ENCODE measurements around the gene PPM1B. TPM values are rescaled to one million over a fixed set of nuclear protein-coding genes. Genes with fewer than 3 reads are reported as not detected.
"Not testable (repeated sequence)": the region's sequence is repeated elsewhere in the genome, so short reads cannot be mapped to it uniquely, and the experiment has no call there.

The PPM1B gene
- polyA plus RNA-seq, 12 donors, result 25.8 to 42.4 (median 35.7) TPM; not detected in 1

DNA sequence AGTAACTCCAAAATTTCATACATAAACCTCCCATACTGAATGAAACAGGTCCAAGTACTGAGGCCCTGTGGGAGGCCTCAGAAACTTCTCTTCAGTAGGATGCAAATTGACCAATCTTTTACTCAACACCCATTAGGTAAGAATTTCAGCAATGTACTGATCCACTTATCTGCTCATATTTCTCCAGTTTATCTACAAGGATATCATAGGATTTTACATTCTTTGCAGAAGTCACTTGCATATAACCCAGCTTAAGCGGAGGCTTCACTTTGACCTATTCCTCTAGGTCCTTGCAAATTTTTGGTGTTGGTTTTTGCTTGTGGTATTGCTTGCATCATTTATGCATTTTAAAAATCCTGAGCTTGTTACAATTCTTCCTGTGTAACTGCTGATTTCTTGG is 77.8 kb downstream of the PPM1B start:
- no peak for DNase-seq

DNA sequence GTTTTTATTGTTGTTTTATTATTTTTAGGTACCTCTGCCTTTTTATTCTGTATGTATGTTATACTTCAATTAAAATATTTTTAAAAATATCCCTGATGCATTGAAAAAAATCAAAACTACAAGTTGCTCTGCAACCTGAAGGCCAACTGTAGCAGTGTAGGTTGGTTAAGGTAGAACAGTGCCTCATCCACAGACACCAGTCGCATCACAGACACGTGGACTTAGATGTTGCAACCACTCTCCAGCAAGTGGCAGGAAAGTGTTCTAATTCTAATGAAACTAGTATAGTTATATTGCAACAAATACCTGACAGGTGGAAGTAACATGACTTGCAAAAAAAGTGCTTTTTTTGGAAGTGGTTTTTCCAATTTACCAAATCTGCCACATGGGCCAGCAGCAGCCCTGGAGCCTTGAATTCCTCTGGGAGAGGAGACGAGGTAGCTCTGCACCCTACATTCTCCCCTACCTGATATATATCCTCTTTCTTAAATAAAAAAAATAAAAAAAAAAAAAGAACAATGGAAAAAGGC is 78.2 kb downstream of the PPM1B start:
- DNase-seq, result no peak

DNA sequence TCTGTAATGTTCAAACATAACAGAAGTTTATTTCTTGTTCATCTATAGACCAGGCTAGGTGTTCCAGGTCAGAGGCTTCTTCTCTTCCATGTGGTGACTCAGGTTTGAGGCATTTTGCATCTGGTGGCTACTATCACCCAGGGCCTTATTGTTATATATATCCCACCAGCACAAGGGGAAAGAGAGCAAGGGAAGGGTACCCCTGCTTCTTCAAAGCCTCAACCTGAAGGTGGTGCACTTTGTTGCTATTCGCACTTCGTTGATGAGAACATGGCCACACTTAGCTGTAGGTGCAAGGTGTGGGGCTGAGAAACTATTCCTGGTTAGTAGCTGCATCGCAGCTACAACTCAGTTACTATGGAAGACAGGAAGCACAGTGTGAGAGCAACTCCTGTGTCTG is 79.2 kb downstream of the PPM1B start:
- no peak for DNase-seq

DNA sequence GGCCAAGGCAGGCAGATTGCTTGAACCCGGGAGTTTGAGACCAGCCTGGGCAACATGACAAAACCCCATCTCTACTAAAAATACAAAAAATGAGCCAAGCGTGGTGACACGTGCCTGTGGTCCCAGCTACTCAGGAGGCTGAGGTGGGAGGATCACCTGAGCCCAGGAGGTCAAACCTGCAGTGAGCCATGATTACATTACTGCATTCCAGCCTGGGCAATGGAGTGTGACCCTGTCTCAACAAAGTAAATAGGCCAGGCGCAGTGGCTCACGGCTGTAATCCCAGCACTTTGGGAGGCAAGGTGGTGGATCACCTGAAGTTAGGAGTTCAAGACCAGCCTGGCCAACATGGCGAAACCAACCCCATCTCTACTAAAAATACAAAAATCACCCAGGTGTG is 80.6 kb downstream of the PPM1B start:
- DNase-seq, result not testable (repeated sequence)

DNA sequence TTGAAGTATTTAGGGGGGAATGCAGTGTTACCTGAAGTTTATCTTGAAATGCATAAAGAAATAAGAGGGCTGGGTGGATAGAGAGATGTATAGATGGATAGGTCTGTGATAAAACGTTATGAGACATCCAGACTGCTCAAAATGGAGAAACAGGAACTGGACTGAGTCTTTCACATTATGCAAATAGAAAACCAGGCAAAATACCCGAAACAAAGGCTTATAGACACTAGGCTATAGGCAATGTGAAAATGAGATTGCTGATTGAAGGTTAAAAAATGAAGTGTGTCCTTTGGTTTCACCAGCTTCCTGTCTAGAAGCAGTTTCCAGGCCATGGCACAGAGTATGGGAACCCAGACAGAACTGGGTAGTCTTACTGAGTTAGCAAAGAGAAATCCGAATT is 81.7 kb downstream of the PPM1B start:
- no peak for DNase-seq

DNA sequence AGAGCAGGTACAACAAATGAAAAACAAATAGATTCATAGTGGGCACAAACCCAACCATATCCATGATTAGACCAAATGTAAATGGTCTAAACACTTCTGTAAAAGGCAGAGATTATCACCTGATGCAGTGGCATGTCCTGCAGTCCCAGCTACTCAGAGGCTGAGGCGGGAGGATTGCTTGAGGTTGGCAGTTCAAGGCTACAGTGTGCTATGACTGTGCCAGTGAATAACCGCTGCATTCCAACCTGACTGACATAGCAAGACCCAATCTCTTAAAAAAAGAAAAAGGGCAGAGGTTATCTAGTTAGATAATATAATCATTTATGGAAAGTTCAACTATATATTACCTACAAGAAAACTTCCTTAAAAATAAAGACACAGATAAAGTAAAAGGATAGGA is 85.3 kb downstream of the PPM1B start:
- no peak for DNase-seq

DNA sequence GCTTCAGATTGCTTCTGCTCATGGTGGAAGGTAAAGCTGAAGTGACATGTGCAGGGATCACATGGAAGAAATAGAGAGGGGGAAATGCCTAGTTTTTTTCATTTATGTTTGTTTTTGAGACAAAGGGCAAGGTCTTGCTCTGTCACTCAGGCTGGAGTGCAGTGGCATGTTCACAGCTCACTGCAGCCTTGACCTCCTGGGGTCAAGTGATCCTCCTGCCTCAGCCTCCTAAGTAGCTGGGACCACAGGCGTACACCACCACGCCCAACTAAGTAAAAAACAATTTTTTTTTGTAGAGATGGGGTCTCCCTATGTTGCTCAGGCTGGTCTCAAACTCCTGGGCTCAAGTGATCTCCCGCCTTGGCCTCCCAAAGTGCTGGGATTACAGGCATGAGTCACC is 87.0 kb downstream of the PPM1B start:
- not testable (repeated sequence) for DNase-seq

DNA sequence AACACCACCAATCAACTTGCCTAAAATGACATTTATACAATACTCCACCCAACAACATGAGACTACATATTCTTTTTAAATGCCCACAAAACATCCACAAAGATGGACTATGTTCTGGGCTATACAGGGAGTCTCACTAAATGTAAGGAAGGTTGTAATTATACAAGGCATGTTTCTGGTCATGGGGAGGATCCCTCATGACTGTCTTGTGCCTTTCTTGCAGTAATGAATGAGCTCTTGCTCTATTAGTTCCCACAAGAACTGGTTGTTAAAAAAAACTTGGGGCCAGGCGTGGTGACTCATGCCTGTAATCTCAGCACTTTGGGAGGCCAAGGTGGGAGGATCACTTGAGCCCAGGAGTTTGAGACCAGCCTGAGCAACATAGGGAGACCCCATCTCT is 89.1 kb downstream of the PPM1B start:
- not testable (repeated sequence) for DNase-seq

DNA sequence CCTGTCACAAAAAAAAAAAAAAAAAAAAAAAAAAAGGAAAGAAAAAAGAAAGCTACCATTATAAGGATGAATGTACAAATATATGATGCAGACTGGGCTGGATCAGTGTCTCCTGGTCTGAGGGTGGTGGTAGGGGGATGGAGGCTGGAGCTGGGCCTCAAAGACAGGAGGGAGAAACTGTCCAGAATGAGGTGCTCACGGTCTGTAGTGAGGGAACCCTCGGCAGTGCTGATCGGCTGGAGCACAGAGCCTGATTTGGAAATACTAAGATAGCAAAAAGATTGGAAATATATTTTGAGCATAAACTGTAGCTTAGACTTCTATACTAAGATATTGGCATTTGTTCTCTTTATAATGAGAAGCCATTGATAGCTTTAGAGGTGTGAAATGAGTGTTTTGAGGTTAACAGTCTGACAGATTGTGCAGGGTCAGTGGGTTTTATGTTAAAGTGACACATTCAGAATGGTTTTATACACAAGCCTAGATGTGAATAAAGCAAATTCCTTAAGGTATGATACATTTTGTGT is 98.7 kb downstream of the PPM1B start:
- no peak for DNase-seq

DNA sequence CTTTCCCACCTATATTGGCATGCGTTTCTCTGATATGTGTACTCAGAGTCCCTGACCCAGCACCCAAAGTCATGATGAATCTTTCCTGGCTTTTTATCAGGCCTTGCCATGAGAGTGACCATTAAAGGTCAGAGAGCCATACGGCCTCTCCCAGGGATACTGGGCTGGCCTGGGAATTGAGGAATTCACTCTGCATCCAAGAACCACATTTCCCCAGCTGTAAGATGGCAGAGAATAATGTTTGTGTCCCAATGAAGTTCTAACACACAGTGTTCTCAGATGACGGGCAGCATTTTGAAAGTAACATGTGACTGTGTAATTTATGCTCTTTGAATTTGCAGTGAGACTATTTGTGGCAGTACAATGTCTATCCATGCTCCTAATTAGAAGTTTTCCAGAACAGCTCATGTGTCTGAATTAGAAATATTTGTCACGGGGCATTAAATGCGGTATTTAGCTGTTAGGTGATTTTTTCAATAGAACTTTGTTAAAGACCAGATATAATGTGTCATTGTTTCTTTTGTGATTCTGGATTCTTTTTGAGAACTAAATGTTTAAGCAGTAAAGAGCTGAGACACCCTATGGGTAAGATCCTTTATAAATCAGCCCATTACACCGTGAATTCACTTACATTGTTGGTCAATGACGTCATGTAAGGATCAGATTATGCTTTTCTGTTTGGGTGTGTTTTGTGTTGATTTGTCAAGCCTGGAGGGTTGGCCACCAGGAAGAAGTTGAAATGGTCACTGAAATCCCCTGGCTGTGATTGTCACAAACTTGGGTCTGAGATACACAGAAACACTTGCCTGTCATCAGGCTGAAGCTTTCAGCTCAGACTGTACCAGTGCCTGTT is 99.3 kb downstream of the PPM1B start:
- DNase-seq, result no peak

DNA sequence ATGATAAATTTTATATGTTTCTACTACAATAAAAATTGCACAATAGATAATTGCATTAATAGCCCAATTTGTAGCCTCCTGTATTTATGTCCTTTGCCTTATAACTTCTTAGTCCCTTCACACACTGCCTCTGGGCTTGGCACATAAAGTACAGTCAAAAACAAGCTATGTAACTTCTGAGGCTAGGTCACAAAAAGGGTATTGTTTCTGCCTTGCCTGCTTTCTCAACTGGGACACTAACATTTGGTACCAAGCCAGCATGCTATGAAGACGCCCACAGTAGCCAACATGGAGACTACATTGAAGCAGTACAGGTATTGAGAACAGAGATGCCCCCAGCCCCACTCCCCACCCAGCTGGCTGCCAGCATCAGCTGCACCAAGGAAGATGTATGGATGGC is 101.2 kb downstream of the PPM1B start:
- DNase-seq, result no peak

DNA sequence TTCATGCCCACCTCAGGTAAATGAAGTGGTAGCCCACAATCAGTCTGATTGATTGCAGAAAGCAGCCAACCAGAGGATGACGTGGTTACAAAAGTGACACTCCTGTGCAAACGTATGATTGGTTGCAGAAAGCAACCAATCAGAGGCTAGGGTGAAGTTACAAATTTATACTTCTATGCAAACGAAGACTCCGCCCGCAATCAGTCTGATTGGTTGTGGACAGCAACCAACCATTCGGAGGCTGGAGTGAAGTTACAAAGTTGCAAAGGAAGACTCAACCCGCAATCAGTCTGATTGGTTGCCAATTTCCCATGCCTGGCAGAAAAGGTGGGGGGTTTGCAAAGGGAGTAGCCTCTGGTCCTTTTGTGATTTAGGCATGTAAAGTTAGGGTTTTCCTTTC is 102.6 kb downstream of the PPM1B start:
- DNase-seq, result no peak

DNA sequence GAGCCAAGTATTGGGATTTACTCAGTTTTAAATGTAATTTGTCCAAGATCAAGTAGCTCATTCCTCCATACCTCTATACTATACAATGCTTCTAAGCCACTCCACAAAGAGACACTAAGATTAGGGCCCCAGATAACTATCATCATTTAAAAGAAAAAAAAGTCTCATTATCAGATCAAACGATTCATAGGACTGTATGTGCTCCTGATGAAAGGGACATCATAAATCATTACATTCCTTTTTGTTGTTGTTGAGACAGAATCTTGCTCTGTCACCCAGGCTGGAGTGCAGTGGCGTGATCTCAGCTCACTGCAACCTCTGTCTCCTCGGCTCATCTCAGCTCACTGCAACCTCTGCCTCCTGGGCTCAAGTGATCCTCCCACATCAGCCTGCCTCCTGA is 104.4 kb downstream of the PPM1B start:
- DNase-seq, result no peak

DNA sequence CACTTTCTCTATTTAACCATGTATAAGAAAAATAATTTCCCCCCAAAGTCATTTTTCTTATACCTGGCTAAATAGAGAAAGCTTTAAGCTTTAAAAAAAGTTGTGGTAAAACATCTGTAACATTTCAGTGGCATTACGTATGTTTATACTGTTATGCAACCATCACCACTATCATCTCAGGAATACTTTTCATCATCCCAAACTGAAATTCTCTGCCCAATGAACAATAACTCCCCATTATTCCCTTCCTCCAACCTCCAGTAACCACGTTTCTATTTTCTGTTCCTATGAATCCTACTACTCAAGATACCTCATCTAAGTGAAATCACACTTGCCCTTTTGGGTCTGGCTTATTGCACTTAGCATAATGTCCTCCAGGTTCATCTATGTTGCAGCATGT is 104.9 kb downstream of the PPM1B start:
- DNase-seq, result no peak

DNA sequence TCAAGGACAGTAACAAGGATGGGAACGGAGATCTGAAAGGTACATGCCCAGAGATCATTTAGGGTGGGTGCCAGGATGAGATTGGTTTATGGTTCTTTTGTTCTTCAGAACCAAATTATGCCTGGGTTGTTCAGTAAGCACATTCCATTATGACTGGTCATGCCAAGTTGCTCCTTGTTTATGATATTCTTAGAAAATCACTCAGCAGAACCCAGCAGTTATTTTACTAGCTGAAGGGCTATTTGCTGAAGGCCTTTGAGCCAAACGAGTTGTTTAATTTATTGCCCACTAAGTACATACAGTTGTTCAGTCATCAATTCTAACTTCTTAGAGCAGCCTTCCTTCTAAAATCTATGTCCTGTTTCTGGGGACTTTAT is 107.2 kb downstream of the PPM1B start:
- no peak for DNase-seq

DNA sequence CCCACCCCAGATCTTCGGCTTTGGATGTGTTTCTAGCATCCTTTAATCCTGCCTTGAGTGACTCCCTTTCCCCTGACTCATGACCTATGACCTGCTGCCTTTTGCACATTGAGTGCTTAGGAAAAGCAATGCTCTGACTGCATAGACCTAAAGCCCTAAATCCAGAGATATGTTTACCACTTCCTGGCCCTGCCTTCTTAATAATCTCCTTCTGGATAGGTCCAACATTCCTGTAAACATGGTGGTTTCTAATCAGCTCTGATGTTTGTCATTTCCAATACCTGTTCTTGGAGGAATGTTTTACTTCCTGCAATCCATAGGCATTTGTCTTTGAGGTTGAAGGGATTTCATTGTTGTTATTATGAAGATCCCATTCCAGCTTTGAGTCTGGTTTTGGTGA is 108.9 kb downstream of the PPM1B start:
- no peak for DNase-seq

DNA sequence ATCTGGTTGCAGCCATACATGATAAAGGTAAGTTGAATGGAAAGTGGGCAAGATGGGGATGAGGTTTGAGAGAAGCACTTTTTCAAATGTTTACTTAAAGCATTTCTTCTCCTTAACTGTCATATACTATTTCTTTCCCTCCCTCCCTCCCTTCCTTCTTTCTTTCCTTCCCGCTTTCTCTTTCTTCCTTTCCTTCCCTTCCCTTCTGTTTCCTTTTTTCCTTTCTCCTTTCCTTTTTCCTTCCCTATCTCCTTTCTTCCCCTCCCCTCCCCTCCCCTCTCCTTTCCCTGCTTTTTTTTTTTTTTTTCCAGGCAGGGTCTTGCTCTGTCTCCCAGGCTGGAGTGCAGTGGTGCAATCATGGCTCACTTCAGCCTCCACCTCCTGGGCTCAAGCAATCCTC is 112.2 kb downstream of the PPM1B start:
- no peak for DNase-seq

Other genes starting within 250 kb of the PPM1B start
- gene LRPPRC, start 172.9 kb upstream of the PPM1B start, polyA plus RNA-seq (ENCODE audit: insufficient read length in 12 of 12), result 10 to 100 TPM in 11 of 12 donors, not detected in 1; 50.2 to 95.2 (median 83.1) TPM
- 10 to 100 TPM in 1 of 12 donors, 1 to 10 TPM in 6, under 1 TPM in 4, not detected in 1; 0.48 to 15.8 (median 1.3) TPM for gene SLC3A1, start 106.6 kb downstream of the PPM1B start, polyA plus RNA-seq (ENCODE audit: insufficient read length in 12 of 12)
- gene PREPL, start 192.6 kb downstream of the PPM1B start, polyA plus RNA-seq (ENCODE audit: insufficient read length in 12 of 12), result 100 to 1,000 TPM in 11 of 12 donors, not detected in 1; 104 to 250 (median 169) TPM
- 1 to 10 TPM in 11 of 12 donors, not detected in 1; 4.0 to 8.7 (median 6.5) TPM for gene CAMKMT, start 193.1 kb downstream of the PPM1B start, polyA plus RNA-seq (ENCODE audit: insufficient read length in 12 of 12)

Measured in muscle of arm (tissue), 12 donors.